ENCODE measurements around the gene PKD2L1. TPM values are rescaled to one million over a fixed set of nuclear protein-coding genes. Genes with fewer than 3 reads are reported as not detected.

PKD2L1 gene
- total and polyA plus RNA-seq, 9 of the 15 experiments (the other 6 are each of a cell fraction or from before 2014, with no cell fraction given): not detected

DNA sequence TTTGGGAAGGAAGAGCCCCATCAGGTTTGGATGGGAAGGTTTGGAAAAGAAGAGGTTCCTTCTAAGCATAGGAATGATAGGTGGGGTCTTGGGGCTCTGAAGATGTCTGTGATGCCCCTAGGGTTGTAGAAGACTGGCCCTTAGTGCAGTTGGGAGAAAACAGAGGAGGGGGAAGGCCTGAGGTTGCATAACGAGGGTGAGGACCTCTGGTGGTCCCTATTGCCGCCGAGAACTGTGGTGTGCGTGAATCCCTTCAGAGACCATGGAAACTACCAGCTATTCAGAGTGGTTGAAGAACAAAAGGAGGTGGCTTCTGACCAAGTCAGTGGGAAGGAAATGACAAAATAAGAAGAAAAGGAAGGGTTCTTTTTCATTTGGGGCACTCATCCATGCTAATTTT lies 3.1 kb upstream of the PKD2L1 start (continued):
- TF ChIP-seq, protein P1, sequence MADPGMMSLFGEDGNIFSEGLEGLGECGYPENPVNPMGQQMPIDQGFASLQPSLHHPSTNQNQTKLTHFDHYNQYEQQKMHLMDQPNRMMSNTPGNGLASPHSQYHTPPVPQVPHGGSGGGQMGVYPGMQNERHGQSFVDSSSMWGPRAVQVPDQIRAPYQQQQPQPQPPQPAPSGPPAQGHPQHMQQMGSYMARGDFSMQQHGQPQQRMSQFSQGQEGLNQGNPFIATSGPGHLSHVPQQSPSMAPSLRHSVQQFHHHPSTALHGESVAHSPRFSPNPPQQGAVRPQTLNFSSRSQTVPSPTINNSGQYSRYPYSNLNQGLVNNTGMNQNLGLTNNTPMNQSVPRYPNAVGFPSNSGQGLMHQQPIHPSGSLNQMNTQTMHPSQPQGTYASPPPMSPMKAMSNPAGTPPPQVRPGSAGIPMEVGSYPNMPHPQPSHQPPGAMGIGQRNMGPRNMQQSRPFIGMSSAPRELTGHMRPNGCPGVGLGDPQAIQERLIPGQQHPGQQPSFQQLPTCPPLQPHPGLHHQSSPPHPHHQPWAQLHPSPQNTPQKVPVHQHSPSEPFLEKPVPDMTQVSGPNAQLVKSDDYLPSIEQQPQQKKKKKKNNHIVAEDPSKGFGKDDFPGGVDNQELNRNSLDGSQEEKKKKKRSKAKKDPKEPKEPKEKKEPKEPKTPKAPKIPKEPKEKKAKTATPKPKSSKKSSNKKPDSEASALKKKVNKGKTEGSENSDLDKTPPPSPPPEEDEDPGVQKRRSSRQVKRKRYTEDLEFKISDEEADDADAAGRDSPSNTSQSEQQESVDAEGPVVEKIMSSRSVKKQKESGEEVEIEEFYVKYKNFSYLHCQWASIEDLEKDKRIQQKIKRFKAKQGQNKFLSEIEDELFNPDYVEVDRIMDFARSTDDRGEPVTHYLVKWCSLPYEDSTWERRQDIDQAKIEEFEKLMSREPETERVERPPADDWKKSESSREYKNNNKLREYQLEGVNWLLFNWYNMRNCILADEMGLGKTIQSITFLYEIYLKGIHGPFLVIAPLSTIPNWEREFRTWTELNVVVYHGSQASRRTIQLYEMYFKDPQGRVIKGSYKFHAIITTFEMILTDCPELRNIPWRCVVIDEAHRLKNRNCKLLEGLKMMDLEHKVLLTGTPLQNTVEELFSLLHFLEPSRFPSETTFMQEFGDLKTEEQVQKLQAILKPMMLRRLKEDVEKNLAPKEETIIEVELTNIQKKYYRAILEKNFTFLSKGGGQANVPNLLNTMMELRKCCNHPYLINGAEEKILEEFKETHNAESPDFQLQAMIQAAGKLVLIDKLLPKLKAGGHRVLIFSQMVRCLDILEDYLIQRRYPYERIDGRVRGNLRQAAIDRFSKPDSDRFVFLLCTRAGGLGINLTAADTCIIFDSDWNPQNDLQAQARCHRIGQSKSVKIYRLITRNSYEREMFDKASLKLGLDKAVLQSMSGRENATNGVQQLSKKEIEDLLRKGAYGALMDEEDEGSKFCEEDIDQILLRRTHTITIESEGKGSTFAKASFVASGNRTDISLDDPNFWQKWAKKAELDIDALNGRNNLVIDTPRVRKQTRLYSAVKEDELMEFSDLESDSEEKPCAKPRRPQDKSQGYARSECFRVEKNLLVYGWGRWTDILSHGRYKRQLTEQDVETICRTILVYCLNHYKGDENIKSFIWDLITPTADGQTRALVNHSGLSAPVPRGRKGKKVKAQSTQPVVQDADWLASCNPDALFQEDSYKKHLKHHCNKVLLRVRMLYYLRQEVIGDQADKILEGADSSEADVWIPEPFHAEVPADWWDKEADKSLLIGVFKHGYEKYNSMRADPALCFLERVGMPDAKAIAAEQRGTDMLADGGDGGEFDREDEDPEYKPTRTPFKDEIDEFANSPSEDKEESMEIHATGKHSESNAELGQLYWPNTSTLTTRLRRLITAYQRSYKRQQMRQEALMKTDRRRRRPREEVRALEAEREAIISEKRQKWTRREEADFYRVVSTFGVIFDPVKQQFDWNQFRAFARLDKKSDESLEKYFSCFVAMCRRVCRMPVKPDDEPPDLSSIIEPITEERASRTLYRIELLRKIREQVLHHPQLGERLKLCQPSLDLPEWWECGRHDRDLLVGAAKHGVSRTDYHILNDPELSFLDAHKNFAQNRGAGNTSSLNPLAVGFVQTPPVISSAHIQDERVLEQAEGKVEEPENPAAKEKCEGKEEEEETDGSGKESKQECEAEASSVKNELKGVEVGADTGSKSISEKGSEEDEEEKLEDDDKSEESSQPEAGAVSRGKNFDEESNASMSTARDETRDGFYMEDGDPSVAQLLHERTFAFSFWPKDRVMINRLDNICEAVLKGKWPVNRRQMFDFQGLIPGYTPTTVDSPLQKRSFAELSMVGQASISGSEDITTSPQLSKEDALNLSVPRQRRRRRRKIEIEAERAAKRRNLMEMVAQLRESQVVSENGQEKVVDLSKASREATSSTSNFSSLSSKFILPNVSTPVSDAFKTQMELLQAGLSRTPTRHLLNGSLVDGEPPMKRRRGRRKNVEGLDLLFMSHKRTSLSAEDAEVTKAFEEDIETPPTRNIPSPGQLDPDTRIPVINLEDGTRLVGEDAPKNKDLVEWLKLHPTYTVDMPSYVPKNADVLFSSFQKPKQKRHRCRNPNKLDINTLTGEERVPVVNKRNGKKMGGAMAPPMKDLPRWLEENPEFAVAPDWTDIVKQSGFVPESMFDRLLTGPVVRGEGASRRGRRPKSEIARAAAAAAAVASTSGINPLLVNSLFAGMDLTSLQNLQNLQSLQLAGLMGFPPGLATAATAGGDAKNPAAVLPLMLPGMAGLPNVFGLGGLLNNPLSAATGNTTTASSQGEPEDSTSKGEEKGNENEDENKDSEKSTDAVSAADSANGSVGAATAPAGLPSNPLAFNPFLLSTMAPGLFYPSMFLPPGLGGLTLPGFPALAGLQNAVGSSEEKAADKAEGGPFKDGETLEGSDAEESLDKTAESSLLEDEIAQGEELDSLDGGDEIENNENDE (IDR thresholded peaks at IDR 0.05; ENCODE audit: low read depth, low read length): no peak
- TF ChIP-seq, protein P2, sequence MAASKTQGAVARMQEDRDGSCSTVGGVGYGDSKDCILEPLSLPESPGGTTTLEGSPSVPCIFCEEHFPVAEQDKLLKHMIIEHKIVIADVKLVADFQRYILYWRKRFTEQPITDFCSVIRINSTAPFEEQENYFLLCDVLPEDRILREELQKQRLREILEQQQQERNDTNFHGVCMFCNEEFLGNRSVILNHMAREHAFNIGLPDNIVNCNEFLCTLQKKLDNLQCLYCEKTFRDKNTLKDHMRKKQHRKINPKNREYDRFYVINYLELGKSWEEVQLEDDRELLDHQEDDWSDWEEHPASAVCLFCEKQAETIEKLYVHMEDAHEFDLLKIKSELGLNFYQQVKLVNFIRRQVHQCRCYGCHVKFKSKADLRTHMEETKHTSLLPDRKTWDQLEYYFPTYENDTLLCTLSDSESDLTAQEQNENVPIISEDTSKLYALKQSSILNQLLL (CRISPR knock-in tag; IDR thresholded peaks at IDR 0.05; ENCODE audit: borderline replicate concordance): no peak
- TF ChIP-seq, protein P3, sequence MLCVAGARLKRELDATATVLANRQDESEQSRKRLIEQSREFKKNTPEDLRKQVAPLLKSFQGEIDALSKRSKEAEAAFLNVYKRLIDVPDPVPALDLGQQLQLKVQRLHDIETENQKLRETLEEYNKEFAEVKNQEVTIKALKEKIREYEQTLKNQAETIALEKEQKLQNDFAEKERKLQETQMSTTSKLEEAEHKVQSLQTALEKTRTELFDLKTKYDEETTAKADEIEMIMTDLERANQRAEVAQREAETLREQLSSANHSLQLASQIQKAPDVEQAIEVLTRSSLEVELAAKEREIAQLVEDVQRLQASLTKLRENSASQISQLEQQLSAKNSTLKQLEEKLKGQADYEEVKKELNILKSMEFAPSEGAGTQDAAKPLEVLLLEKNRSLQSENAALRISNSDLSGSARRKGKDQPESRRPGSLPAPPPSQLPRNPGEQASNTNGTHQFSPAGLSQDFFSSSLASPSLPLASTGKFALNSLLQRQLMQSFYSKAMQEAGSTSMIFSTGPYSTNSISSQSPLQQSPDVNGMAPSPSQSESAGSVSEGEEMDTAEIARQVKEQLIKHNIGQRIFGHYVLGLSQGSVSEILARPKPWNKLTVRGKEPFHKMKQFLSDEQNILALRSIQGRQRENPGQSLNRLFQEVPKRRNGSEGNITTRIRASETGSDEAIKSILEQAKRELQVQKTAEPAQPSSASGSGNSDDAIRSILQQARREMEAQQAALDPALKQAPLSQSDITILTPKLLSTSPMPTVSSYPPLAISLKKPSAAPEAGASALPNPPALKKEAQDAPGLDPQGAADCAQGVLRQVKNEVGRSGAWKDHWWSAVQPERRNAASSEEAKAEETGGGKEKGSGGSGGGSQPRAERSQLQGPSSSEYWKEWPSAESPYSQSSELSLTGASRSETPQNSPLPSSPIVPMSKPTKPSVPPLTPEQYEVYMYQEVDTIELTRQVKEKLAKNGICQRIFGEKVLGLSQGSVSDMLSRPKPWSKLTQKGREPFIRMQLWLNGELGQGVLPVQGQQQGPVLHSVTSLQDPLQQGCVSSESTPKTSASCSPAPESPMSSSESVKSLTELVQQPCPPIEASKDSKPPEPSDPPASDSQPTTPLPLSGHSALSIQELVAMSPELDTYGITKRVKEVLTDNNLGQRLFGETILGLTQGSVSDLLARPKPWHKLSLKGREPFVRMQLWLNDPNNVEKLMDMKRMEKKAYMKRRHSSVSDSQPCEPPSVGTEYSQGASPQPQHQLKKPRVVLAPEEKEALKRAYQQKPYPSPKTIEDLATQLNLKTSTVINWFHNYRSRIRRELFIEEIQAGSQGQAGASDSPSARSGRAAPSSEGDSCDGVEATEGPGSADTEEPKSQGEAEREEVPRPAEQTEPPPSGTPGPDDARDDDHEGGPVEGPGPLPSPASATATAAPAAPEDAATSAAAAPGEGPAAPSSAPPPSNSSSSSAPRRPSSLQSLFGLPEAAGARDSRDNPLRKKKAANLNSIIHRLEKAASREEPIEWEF (CRISPR knock-in tag; IDR thresholded peaks at IDR 0.05): no peak
